Breast epithelium (tissue), 4 donors: ENCODE results near the gene BTRC. TPM values are rescaled to one million over a fixed set of nuclear protein-coding genes. Genes with fewer than 3 reads are reported as not detected.
"Not testable (repeated sequence)": the region's sequence is repeated elsewhere in the genome, so short reads cannot be mapped to it uniquely, and the experiment has no call there.

Experiments
- DNase-seq, 2 donors: peaks; one replicate each; pipeline ENCODE4 v3.0.0-alpha.2; 2019; ENCODE audit warnings: low spot score in 2 of 2
- H3K27ac ChIP-seq, 2 donors: fragments of 200-600 bp; sonication (generic) in 1 of 2; one replicate each; pipeline ENCODE4 v1.5.1; 2016 to 2019; ENCODE audit warnings: mild to moderate bottlenecking in 1 of 2
- H3K27me3 ChIP-seq, 2 donors: fragments of 200-600 bp; sonication (generic) in 1 of 2; one replicate each; pipeline versions ENCODE4 v1.5.1 to v1.6.0; 2017 to 2019; ENCODE audit warnings: control low read depth in 1 of 2, mild to moderate bottlenecking in 1 of 2
- H3K36me3 ChIP-seq: fragments of 200-600 bp; one replicate; pipeline ENCODE4 v1.5.1; 2019
- H3K4me1 ChIP-seq, 2 donors: fragments of 200-600 bp; sonication (generic); one replicate each; pipeline ENCODE4 v1.5.1; 2016 to 2019; ENCODE audit warnings: control low read depth in 1 of 2
- H3K4me3 ChIP-seq, 3 donors: fragments of 200-600 bp; sonication (generic); 1 replicate in 2 of 3; 2 replicates in 1 of 3; pipeline ENCODE4 v1.5.1; 2016 to 2019; ENCODE audit warnings: mild to moderate bottlenecking in 3 of 3, moderate library complexity in 2 of 3
- H3K9me3 ChIP-seq, 2 donors: fragments of 200-600 bp; sonication (generic) in 1 of 2; one replicate each; pipeline ENCODE4 v1.5.1; 2016 to 2019; ENCODE audit warnings: control low read depth in 1 of 2
- CTCF ChIP-seq, 3 donors: fragments of 450-650 bp; IDR thresholded peaks; one replicate each; pipeline ENCODE4 v1.5.1; 2016 to 2017; ENCODE audit warnings: antibody characterized with exemption in 3 of 3, mild to moderate bottlenecking in 3 of 3, moderate library complexity in 3 of 3
- POLR2A ChIP-seq: fragments of 450-650 bp; IDR thresholded peaks from one replicate; pipeline ENCODE4 v1.6.1; 2016; ENCODE audit warnings: antibody characterized with exemption, mild to moderate bottlenecking, moderate library complexity
- POLR2AphosphoS5 ChIP-seq, 3 donors: sonication (generic); formaldehyde crosslinking; IDR thresholded peaks; one replicate each; pipeline ENCODE4 v1.6.1; 2017; ENCODE audit warnings: antibody characterized with exemption in 3 of 3
- intact Hi-C: fragments of 100-400 bp; cut with DNase I; formaldehyde crosslinking; loops from one replicate; pipeline ENCODE4 v1.15.1; 2023; ENCODE audit warnings: low total_unique reads
- total RNA-seq, 3 donors: library from RNA; depleted of rRNA; stranded (reverse); fragments of >200 nt; gene quantifications; one replicate each; pipeline ENCODE4 v1.1.0, GENCODE V29; 2016

Gene BTRC
- total RNA-seq, 3 donors from 2014 or later, result 13.4 to 24.3 (median 15.1) TPM

DNA sequence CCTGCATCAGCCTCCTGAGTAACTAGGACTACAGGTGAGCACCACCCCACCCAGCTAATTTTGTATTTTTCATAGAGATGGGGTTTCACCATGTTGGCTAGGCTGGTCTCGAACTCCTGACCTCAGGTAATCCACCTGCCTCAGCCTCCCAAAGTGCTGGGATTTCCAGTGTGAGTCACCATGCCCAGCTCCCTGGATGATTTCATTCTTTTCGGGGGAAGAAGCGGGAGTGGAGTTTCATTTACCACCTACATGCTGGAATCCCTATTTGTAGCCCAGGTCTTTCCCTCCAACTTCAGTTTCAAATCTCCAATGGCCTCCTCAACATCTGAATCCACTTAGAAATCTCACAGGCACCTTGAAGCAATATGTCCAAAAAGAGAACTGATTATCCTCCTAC is 2.9 kb upstream of the BTRC start:
- Histone ChIP-seq H3K27me3 (no peaks in the 10 kb centered on the region), H3K27ac (no peak overlapping the region), H3K4me1 (no peaks in the 10 kb centered on the region), H3K36me3 (no peaks in the 10 kb centered on the region), H3K9me3 (no peaks in the 10 kb centered on the region), H3K4me3 (no peak overlapping the region)
- DNase-seq, result no peak
- intact Hi-C loops, result no loop called here
- TF ChIP-seq CTCF (IDR thresholded peaks at IDR 0.05), result no peak
- TF ChIP-seq POLR2A, result no peak
- TF ChIP-seq POLR2AphosphoS5 (IDR thresholded peaks at IDR 0.05), result no peak

- H3K9me3 ChIP-seq, result no peaks in the 10 kb centered on the region
- intact Hi-C loops, result no loop called here
- no peaks in the 10 kb centered on the region for H3K27me3 ChIP-seq
- no peaks in the 10 kb centered on the region for H3K36me3 ChIP-seq
- no peak for TF ChIP-seq POLR2A
- no peak for TF ChIP-seq POLR2AphosphoS5 (IDR thresholded peaks at IDR 0.05)
- no peak for TF ChIP-seq CTCF (IDR thresholded peaks at IDR 0.05)
- H3K27ac ChIP-seq, result no peak overlapping the region
- H3K4me3 ChIP-seq, result no peak overlapping the region
- no peaks in the 10 kb centered on the region for H3K4me1 ChIP-seq
- DNase-seq, result no peak
Measured at GRCh38 chr10:101351477-101351876, 2.5 kb upstream of the BTRC start.

GRCh38 chr10:101352857-101353256 is 1.1 kb upstream of the BTRC start:
- intact Hi-C loops, H3K27ac ChIP-seq, H3K36me3 ChIP-seq, H3K9me3 ChIP-seq, H3K4me1 ChIP-seq, H3K27me3 ChIP-seq, DNase-seq: not testable (repeated sequence)
- peak overlapping the region in 1 of 3 donors; percentile 73 for H3K4me3 ChIP-seq

- Histone ChIP-seq H3K9me3 (no peaks in the 10 kb centered on the region), H3K27me3 (no peaks in the 10 kb centered on the region), H3K36me3 (no peaks in the 10 kb centered on the region), H3K27ac (peak overlapping the region; percentile 85 to 89), H3K4me1 (no peaks in the 10 kb centered on the region), H3K4me3 (peak overlapping the region; percentile 73 to 98 (median 94))
- TF ChIP-seq CTCF (IDR thresholded peaks at IDR 0.05) (no peak), POLR2AphosphoS5 (IDR thresholded peaks at IDR 0.05) (no peak), POLR2A (no peak)
- peak; percentile 34 to 57 for DNase-seq
- intact Hi-C loops, result no loop called here
Measured at GRCh38 chr10:101354328-101355071, 535 bp downstream of the BTRC start.

GRCh38 chr10:101355072-101355706 is 1.2 kb downstream of the BTRC start:
- Histone ChIP-seq H3K27me3 (no peaks in the 10 kb centered on the region), H3K27ac (peak overlapping the region; percentile 85 to 89), H3K36me3 (no peaks in the 10 kb centered on the region), H3K4me1 (no peaks in the 10 kb centered on the region), H3K4me3 (peak overlapping the region; percentile 73 to 98 (median 94)), H3K9me3 (no peaks in the 10 kb centered on the region)
- no peak for TF ChIP-seq POLR2AphosphoS5 (IDR thresholded peaks at IDR 0.05)
- no peak for TF ChIP-seq POLR2A
- no peak for TF ChIP-seq CTCF (IDR thresholded peaks at IDR 0.05)
- DNase-seq, result no peak
- intact Hi-C loops, result no loop called here
